MM.1S (cell line): Measurements from ENCODE around the gene CD101.

Experiments
- CTCF ChIP-seq: fragments of 300-600 bp; sonication (generic); IDR thresholded peaks from 2 replicates; pipeline ENCODE4 v1.5.1; 2016; ENCODE audit warnings: antibody characterized with exemption, low read length, mixed read lengths
- EZH2 ChIP-seq: fragments of 300-600 bp; sonication (generic); optimal IDR thresholded peaks from 2 replicates; pipeline ENCODE3; 2017; ENCODE audit warnings: low read depth, mild to moderate bottlenecking, antibody characterized with exemption, low read length, mixed read lengths
- EZH2phosphoT487 ChIP-seq: fragments of 300-600 bp; sonication (generic); IDR thresholded peaks from 2 replicates; pipeline ENCODE4 v1.6.1; 2018; ENCODE audit warnings: antibody characterized with exemption, low read length

DNA sequence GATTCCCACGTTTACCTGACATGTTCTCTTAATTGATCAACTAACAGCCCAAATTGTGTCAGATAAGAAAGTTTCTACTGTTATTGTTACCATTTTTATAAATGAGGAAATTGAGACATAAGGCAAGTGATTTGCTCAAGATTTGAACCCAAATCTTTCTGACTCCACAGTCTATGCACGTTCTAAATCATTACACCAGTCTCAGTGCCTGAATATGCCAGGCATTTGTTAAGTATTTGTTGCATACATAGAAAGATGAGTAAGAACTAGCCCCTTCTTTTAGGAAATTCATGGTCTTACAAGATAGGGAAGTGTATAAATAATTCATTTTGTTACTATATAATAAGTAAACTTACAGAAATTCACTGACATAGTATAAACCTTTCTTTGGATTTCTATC, 7.1 kb upstream of the CD101 start:
- TF ChIP-seq CTCF: no peak
- no peak for TF ChIP-seq EZH2
- TF ChIP-seq EZH2phosphoT487: no peak
